Testis (tissue), 3 donors: Measurements from ENCODE around the gene WDR27. TPM values are rescaled to one million over a fixed set of nuclear protein-coding genes. Genes with fewer than 3 reads are reported as not detected.

ENCODE experiments used
- DNase-seq: peaks from one replicate; pipeline ENCODE4 v3.0.0-alpha.2; 2019
- H3K27ac ChIP-seq, 2 donors: fragments of 200-600 bp; sonication (generic); one replicate each; pipeline ENCODE4 v1.5.1; 2019
- H3K27me3 ChIP-seq: fragments of 200-600 bp; sonication (generic); one replicate; pipeline ENCODE4 v1.5.1; 2019
- H3K36me3 ChIP-seq: fragments of 200-600 bp; sonication (generic); one replicate; pipeline ENCODE4 v1.5.1; 2017; ENCODE audit warnings: low read depth; ENCODE audit errors: missing control alignments
- H3K4me1 ChIP-seq: fragments of 200-600 bp; sonication (generic); one replicate; pipeline ENCODE4 v1.5.1; 2019
- H3K4me3 ChIP-seq, 2 donors: fragments of 200-600 bp; sonication (generic); one replicate each; pipeline ENCODE4 v1.5.1; 2017 to 2019
- H3K9me3 ChIP-seq: fragments of 200-600 bp; sonication (generic); one replicate; pipeline ENCODE4 v1.5.1; 2017
- POLR2A ChIP-seq: fragments of 450-650 bp; IDR thresholded peaks from one replicate; pipeline ENCODE4 v1.6.1; 2017; ENCODE audit warnings: antibody characterized with exemption, mild to moderate bottlenecking, moderate library complexity
- WGBS, 2 donors: methylation state at CpG; one replicate each; pipeline ENCODE4 v1.1.5; 2018; 5-methylcytosine and 5-hydroxymethylcytosine counted together
- intact Hi-C: fragments of 100-400 bp; cut with DNase I; formaldehyde crosslinking; loops from one replicate; pipeline ENCODE4 v1.15.1; 2023; ENCODE audit warnings: low total_unique reads
- polyA plus RNA-seq: library from polyadenylated mRNA; stranded (reverse); fragments of 350-450 nt; fragmentation: Illumina TruSeq; extraction: RNeasy Lipid Tissue Mini Kit (QIAGEN cat#74804); gene quantifications from one replicate; pipeline ENCODE4 v1.2.3, GENCODE V29; 2014; ENCODE audit warnings: low read depth, low replicate concordance; ENCODE audit not compliant: insufficient read depth
- total RNA-seq, 2 donors: library from RNA; depleted of rRNA; stranded (reverse); fragments of >200 nt; gene quantifications; one replicate each; pipeline ENCODE4 v1.2.3, GENCODE V29; 2016
- TF ChIP-seq, protein P1 (sequence below), 3 experiments: fragments of 450-650 bp in 2 of 3; fragments of 200-600 bp in 1 of 3; sonication (generic) in 1 of 3; IDR thresholded peaks; one replicate each; pipeline ENCODE4 v1.5.1; 2016 to 2019; ENCODE audit warnings: antibody characterized with exemption in 3 of 3, mild to moderate bottlenecking in 2 of 3, moderate library complexity in 1 of 3

The WDR27 gene
- total and polyA plus RNA-seq, 3 donors from 2014 or later = 32.8 to 101 (median 84.0) TPM

DNA sequence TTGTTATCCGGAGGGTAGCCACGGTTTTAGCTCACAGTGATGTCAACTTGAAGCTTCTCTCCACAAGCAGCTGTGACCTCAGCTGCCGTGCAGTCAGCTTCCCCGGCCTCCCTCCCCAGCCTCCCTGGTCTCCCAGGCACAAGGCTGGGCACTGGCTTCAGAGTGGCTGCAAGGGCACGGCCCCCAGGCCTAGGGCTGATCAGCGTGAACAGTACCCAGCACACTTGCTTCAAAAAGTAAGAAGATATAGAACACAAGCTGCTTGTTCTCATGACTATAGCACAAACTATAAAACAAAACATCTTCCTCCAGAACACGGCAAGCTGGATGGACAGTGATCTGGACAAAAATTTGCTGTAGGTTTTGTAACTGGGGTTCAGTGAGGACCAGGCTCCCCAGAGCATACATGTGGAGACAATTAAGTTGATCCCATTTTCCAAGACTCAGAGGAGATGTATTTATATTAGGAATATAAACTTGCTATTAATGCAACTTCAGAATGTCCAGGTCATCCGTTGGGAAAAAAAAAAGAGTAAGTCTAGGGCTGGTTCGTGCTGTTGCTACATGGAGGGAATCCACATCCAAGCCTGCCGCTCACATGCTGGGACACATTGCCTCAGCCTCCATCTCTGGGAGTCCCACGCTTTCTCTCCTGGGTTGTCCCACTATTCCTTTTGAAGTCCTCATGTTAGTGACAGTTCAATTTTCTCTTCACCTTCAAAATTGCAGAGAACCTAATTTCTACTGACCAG is 248.8 kb downstream of the WDR27 start:
- no peak for DNase-seq
- TF ChIP-seq, protein P1, sequence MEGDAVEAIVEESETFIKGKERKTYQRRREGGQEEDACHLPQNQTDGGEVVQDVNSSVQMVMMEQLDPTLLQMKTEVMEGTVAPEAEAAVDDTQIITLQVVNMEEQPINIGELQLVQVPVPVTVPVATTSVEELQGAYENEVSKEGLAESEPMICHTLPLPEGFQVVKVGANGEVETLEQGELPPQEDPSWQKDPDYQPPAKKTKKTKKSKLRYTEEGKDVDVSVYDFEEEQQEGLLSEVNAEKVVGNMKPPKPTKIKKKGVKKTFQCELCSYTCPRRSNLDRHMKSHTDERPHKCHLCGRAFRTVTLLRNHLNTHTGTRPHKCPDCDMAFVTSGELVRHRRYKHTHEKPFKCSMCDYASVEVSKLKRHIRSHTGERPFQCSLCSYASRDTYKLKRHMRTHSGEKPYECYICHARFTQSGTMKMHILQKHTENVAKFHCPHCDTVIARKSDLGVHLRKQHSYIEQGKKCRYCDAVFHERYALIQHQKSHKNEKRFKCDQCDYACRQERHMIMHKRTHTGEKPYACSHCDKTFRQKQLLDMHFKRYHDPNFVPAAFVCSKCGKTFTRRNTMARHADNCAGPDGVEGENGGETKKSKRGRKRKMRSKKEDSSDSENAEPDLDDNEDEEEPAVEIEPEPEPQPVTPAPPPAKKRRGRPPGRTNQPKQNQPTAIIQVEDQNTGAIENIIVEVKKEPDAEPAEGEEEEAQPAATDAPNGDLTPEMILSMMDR (IDR thresholded peaks at IDR 0.05) = no peak
- TF ChIP-seq POLR2A = no peak
- 62 to 66% methylated on average over 10 to 11 of the region's 11 CpGs for WGBS, 2 donors
- peak overlapping the region; percentile 56 to 64 for H3K4me3 ChIP-seq
- H3K9me3 ChIP-seq = no peaks in the 10 kb centered on the region
- H3K4me1 ChIP-seq = peaks cover 4% of the 10 kb centered on the region
- no peaks in the 10 kb centered on the region for H3K27me3 ChIP-seq
- intact Hi-C loops = no loop called here
- H3K36me3 ChIP-seq = no peaks in the 10 kb centered on the region
- peak overlapping the region; percentile 58 to 82 for H3K27ac ChIP-seq

DNA sequence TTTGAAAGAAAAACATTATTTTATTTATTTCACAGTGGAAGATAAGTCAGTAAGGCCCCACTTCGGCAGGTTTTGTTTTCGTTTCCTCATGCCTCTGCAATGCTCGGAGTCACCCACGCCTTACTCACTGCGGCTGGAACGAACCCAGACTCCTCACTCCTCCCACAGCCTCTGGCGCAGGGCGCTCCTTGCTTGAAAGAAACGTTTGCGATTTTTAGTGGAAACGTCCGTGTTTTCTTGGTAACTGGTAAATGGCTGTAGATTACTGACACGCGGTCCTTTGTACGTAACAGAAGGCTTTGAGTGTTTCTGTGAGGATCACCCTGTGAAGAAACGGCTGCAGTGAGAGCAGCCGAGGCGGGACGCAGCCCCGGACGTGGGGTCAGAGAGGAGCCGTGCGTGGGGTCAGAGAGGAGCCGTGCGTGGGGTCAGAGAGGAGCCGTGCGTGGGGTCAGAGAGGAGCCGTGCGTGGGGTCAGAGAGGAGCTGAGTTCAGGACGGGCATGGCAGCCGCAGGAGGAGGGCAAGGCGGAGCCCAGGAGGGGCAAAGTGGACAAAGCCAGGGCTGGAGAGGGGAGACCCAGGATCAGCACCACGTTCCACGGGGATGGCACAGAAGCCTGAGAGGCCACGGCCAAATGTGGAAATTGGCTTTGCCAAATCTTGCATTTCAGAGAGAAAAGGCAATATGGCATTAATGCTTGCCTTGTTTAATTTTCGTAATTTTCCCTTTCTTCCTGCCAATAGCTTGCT is 249.5 kb downstream of the WDR27 start:
- Histone ChIP-seq H3K4me3 (peak overlapping the region; percentile 56 to 64), H3K27me3 (no peaks in the 10 kb centered on the region), H3K36me3 (no peaks in the 10 kb centered on the region), H3K27ac (peak overlapping the region; percentile 58 to 82), H3K4me1 (peaks cover 4% of the 10 kb centered on the region), H3K9me3 (no peaks in the 10 kb centered on the region)
- peak; percentile 83 for DNase-seq
- intact Hi-C loops = no loop called here
- TF ChIP-seq, protein P1 (IDR thresholded peaks at IDR 0.05) = no peak
- TF ChIP-seq POLR2A = no peak
- WGBS, 2 donors = 17 to 27% methylated on average over 36 of the region's 36 CpGs

- peaks cover 4% of the 10 kb centered on the region for H3K4me1 ChIP-seq
- no peak for TF ChIP-seq POLR2A
- TF ChIP-seq, protein P1 (IDR thresholded peaks at IDR 0.05) = no peak
- 37 to 45% methylated on average over 14 of the region's 14 CpGs for WGBS, 2 donors
Measured at GRCh38 chr6:169451065-169451838, 250.6 kb downstream of the WDR27 start.

GRCh38 chr6:169450097-169450496 is 251.7 kb downstream of the WDR27 start:
- Histone ChIP-seq H3K27me3 (no peaks in the 10 kb centered on the region), H3K27ac (no peak overlapping the region), H3K4me1 (peaks cover 4% of the 10 kb centered on the region), H3K4me3 (no peak overlapping the region), H3K36me3 (no peaks in the 10 kb centered on the region), H3K9me3 (no peaks in the 10 kb centered on the region)
- WGBS, 2 donors = 82 to 83% methylated on average over 8 to 12 of the region's 12 CpGs
- intact Hi-C loops = no loop called here
- TF ChIP-seq, protein P1 (IDR thresholded peaks at IDR 0.05) = no peak
- TF ChIP-seq POLR2A = no peak
- no peak for DNase-seq

More at GRCh38 chr6:169451065-169451838, 250.6 kb downstream of the WDR27 start:
- Histone ChIP-seq H3K9me3 (no peaks in the 10 kb centered on the region), H3K4me3 (peak overlapping the region; percentile 56 to 64), H3K36me3 (no peaks in the 10 kb centered on the region), H3K27me3 (no peaks in the 10 kb centered on the region), H3K27ac (peak overlapping the region; percentile 58 to 82)
- no peak for DNase-seq
- intact Hi-C loops = no loop called here
